Measurements from ENCODE around the gene ARVCF.

Gene ARVCF

DNA sequence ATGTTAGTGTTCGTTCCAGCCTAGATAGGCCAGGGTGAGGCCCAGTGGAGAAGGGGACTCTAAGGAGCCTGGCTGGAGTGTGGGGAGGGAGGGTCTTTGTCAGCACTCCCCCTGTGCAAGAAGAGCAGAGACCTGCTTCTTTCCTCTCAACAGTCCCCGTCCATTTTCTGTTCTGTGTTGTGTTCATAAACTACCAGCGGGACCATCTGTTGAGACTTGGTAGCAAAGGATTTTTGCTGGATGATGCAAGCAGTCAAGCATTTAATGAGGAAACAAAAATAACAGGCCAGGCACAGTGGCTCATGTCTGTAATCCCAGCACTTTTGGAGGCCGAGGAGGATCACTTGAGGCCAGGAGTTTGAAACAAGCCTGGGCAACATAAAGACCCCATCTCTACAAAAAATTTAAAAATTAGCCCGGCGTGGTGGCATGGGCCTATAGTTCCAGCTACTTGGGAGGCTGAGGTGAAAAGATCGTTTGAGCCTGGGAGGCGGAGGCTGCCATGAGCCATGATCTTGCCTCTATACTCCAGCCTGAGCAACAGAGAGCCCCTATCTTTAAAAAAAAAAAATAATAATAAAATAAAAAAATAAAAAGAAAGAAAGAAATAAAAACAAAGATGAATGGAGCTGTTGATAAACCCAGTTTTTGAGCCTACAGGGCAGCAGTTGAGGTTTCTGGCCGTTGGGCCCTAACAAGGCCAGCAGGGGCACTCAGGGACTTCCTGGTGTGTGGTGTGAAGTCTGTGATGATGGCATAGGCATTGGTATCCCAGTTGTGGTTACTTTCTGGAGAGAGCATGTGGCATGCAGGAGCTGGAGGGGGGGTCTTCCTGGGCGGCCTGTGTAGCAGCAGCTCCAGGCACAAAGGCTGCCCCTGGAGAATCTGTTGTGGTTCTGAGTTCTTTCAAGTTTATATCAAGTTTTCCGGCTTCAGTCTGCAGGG is 73.3 kb downstream of the ARVCF start (continued):
- TF ChIP-seq, protein P1, sequence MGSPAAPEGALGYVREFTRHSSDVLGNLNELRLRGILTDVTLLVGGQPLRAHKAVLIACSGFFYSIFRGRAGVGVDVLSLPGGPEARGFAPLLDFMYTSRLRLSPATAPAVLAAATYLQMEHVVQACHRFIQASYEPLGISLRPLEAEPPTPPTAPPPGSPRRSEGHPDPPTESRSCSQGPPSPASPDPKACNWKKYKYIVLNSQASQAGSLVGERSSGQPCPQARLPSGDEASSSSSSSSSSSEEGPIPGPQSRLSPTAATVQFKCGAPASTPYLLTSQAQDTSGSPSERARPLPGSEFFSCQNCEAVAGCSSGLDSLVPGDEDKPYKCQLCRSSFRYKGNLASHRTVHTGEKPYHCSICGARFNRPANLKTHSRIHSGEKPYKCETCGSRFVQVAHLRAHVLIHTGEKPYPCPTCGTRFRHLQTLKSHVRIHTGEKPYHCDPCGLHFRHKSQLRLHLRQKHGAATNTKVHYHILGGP (tag by site-specific recombination; IDR thresholded peaks at IDR 0.05): no peak
- TF ChIP-seq, protein P2, sequence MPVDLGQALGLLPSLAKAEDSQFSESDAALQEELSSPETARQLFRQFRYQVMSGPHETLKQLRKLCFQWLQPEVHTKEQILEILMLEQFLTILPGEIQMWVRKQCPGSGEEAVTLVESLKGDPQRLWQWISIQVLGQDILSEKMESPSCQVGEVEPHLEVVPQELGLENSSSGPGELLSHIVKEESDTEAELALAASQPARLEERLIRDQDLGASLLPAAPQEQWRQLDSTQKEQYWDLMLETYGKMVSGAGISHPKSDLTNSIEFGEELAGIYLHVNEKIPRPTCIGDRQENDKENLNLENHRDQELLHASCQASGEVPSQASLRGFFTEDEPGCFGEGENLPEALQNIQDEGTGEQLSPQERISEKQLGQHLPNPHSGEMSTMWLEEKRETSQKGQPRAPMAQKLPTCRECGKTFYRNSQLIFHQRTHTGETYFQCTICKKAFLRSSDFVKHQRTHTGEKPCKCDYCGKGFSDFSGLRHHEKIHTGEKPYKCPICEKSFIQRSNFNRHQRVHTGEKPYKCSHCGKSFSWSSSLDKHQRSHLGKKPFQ (tag by site-specific recombination; IDR thresholded peaks at IDR 0.05): no peak
- no peak for TF ChIP-seq ZNF596 (tag by site-specific recombination; IDR thresholded peaks at IDR 0.05)
- peak; percentile 58; the same call in 1 of the 2 replicates for TF ChIP-seq ZNF580 (tag by site-specific recombination; IDR thresholded peaks at IDR 0.05)
- no peak for TF ChIP-seq ZNF239 (tag by site-specific recombination; IDR thresholded peaks at IDR 0.05)
- no peak for TF ChIP-seq ZBTB48 (tag by site-specific recombination; IDR thresholded peaks at IDR 0.05)
- TF ChIP-seq ZFP41 (tag by site-specific recombination; IDR thresholded peaks at IDR 0.05; ENCODE audit: borderline replicate concordance): no peak
- no peak for TF ChIP-seq TSHZ1 (tag by site-specific recombination; IDR thresholded peaks at IDR 0.05; ENCODE audit: borderline replicate concordance)
- no peak for TF ChIP-seq ZSCAN5A (tag by site-specific recombination; IDR thresholded peaks at IDR 0.05)
- TF ChIP-seq, protein P3, sequence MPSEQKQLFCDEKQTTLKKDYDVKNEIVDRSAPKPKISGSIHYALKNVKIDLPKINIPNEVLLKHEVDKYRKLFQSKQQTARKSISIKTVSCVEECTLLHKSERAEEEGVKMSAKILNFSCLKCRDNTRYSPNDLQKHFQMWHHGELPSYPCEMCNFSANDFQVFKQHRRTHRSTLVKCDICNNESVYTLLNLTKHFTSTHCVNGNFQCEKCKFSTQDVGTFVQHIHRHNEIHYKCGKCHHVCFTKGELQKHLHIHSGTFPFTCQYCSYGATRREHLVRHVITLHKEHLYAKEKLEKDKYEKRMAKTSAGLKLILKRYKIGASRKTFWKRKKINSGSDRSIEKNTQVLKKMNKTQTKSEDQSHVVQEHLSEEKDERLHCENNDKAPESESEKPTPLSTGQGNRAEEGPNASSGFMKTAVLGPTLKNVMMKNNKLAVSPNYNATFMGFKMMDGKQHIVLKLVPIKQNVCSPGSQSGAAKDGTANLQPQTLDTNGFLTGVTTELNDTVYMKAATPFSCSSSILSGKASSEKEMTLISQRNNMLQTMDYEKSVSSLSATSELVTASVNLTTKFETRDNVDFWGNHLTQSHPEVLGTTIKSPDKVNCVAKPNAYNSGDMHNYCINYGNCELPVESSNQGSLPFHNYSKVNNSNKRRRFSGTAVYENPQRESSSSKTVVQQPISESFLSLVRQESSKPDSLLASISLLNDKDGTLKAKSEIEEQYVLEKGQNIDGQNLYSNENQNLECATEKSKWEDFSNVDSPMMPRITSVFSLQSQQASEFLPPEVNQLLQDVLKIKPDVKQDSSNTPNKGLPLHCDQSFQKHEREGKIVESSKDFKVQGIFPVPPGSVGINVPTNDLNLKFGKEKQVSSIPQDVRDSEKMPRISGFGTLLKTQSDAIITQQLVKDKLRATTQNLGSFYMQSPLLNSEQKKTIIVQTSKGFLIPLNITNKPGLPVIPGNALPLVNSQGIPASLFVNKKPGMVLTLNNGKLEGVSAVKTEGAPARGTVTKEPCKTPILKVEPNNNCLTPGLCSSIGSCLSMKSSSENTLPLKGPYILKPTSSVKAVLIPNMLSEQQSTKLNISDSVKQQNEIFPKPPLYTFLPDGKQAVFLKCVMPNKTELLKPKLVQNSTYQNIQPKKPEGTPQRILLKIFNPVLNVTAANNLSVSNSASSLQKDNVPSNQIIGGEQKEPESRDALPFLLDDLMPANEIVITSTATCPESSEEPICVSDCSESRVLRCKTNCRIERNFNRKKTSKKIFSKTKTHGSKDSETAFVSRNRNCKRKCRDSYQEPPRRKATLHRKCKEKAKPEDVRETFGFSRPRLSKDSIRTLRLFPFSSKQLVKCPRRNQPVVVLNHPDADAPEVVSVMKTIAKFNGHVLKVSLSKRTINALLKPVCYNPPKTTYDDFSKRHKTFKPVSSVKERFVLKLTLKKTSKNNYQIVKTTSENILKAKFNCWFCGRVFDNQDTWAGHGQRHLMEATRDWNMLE (tag by site-specific recombination; conservative IDR thresholded peaks at IDR 0.05; ENCODE audit: low read depth): 0 out of 2 replicates have a peak, but pooled peaks have one; percentile 14
- no peak for TF ChIP-seq ZNF169 (tag by site-specific recombination; IDR thresholded peaks at IDR 0.05)
- peak; percentile 46; the same call in 1 of the 2 replicates for TF ChIP-seq ZNF660 (tag by site-specific recombination; IDR thresholded peaks at IDR 0.05)
- TF ChIP-seq, protein P4, sequence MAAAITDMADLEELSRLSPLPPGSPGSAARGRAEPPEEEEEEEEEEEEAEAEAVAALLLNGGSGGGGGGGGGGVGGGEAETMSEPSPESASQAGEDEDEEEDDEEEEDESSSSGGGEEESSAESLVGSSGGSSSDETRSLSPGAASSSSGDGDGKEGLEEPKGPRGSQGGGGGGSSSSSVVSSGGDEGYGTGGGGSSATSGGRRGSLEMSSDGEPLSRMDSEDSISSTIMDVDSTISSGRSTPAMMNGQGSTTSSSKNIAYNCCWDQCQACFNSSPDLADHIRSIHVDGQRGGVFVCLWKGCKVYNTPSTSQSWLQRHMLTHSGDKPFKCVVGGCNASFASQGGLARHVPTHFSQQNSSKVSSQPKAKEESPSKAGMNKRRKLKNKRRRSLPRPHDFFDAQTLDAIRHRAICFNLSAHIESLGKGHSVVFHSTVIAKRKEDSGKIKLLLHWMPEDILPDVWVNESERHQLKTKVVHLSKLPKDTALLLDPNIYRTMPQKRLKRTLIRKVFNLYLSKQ (tag by site-specific recombination; IDR thresholded peaks at IDR 0.05; ENCODE audit: borderline replicate concordance): no peak
- TF ChIP-seq ZNF449 (tag by site-specific recombination; IDR thresholded peaks at IDR 0.05): no peak
- no peak for TF ChIP-seq ZNF654 (tag by site-specific recombination; IDR thresholded peaks at IDR 0.05; ENCODE audit: low read depth)
- TF ChIP-seq ZNF629 (tag by site-specific recombination; IDR thresholded peaks at IDR 0.05): peak; percentile 68
- no peak for TF ChIP-seq ZNF623 (tag by site-specific recombination; IDR thresholded peaks at IDR 0.05)
- TF ChIP-seq ZNF16 (tag by site-specific recombination; IDR thresholded peaks at IDR 0.05; ENCODE audit: low read depth): no peak
- TF ChIP-seq ZNF23 (tag by site-specific recombination; IDR thresholded peaks at IDR 0.05; ENCODE audit: borderline replicate concordance): no peak
